C4-2B (cell line): ENCODE measurements around the gene MBOAT1.
A peak's percentile ranks its signal among the peaks of the same experiment; 100 is the strongest.

Experiments used
- H3K27ac ChIP-seq: fragments of 450-650 bp; 2 replicates; pipeline ENCODE4 v1.5.1; 2017
- ZFX ChIP-seq: fragments of 450-650 bp; IDR thresholded peaks from 2 replicates; pipeline ENCODE4 v1.6.1; 2017
- TF ChIP-seq, protein P1 (sequence below): fragments of 450-650 bp; conservative IDR thresholded peaks from 2 replicates; pipeline ENCODE4 v1.5.1; 2017; ENCODE audit warnings: mild to moderate bottlenecking

MBOAT1 gene, protein sequence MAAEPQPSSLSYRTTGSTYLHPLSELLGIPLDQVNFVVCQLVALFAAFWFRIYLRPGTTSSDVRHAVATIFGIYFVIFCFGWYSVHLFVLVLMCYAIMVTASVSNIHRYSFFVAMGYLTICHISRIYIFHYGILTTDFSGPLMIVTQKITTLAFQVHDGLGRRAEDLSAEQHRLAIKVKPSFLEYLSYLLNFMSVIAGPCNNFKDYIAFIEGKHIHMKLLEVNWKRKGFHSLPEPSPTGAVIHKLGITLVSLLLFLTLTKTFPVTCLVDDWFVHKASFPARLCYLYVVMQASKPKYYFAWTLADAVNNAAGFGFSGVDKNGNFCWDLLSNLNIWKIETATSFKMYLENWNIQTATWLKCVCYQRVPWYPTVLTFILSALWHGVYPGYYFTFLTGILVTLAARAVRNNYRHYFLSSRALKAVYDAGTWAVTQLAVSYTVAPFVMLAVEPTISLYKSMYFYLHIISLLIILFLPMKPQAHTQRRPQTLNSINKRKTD

DNA sequence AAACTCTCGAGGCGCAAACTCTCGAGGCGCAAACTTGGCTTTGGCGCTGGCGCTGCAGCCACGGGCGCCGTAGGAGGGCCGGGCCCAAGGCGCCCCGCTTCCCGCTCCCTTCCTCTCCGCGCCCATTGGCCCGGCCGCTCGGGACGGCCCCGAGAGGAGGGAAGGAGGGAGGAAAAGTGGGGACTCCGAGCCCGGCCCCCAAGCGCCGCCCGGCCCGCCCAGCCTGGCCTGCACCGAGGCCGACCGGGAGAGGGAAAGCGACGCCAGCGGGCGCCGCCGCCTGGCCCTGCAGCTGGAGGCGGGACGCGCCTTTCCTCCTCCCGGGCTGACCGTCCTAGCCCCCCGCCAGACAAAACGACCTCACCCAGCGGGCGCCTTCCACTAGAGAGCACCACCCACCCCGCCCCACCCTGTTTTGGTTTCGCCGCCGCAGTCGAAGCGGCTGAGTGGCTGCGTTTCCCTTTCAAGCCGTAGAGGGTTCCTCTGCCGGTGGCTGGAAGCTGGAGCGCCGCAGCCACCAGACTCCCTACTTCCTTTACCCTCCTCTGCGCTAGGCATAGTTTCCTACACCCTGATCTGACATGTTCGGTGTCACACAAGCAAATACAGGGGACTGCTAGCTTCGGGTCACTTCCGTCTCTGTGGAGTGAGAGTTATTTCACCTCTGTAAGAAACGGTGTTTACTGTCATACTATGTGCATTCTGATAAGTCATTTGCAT lies at the start of gene MBOAT1:
TSS of gene MBOAT1 (minus strand) at position 78 of the 720 bp plus-strand sequence. CDS start 235 bp downstream, outside the sequence.
- H3K27ac ChIP-seq = peak within 1 kb of the TSS; percentile 27; the same call in 1 of the 2 replicates
- no peak for TF ChIP-seq ZFX
- TF ChIP-seq, protein P1, sequence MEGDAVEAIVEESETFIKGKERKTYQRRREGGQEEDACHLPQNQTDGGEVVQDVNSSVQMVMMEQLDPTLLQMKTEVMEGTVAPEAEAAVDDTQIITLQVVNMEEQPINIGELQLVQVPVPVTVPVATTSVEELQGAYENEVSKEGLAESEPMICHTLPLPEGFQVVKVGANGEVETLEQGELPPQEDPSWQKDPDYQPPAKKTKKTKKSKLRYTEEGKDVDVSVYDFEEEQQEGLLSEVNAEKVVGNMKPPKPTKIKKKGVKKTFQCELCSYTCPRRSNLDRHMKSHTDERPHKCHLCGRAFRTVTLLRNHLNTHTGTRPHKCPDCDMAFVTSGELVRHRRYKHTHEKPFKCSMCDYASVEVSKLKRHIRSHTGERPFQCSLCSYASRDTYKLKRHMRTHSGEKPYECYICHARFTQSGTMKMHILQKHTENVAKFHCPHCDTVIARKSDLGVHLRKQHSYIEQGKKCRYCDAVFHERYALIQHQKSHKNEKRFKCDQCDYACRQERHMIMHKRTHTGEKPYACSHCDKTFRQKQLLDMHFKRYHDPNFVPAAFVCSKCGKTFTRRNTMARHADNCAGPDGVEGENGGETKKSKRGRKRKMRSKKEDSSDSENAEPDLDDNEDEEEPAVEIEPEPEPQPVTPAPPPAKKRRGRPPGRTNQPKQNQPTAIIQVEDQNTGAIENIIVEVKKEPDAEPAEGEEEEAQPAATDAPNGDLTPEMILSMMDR = peak; percentile 18; the same call in 1 of the 2 replicates

DNA sequence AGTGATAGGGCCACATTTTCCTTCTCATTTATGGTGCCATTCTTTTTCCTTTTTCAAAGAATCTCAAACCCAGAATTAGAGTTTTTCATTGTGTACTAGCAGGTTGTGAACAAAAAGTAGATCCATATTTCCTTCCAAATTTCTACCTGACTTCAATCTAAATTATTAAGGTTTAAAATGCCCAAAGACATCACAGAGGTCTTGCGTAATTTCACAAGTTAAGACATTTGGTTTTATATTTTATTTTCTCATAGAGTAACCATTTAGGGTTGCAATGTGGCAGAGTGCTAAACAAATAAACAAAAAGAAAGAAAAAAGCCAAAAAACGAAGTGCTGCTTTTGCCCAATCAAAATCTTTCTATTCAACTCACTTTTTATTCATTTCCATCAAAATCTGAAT lies 49.4 kb upstream of the MBOAT1 start:
- H3K27ac ChIP-seq = no peak overlapping the region
- no peak for TF ChIP-seq ZFX
- TF ChIP-seq, protein P1 = no peak

DNA sequence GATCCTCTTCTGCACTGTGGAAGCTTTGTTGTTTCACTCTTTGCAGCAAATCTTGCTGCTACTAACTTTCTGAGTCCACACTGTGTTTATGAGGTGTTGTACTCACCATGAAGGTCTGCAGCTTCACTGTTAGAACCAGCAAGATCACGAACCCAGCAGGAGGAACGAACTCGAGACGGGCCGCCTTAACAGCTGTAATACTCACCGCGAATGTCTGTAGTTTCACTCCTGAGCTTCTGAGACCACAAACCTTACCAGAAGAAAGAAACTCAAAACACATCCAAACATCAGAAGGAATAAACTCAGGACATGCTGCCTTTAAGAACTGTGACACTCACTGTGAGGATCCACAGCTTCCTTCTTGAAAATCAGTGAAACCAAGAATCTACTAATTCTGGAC lies 48.1 kb upstream of the MBOAT1 start:
- H3K27ac ChIP-seq = no peak overlapping the region
- TF ChIP-seq, protein P1 = no peak
- no peak for TF ChIP-seq ZFX

DNA sequence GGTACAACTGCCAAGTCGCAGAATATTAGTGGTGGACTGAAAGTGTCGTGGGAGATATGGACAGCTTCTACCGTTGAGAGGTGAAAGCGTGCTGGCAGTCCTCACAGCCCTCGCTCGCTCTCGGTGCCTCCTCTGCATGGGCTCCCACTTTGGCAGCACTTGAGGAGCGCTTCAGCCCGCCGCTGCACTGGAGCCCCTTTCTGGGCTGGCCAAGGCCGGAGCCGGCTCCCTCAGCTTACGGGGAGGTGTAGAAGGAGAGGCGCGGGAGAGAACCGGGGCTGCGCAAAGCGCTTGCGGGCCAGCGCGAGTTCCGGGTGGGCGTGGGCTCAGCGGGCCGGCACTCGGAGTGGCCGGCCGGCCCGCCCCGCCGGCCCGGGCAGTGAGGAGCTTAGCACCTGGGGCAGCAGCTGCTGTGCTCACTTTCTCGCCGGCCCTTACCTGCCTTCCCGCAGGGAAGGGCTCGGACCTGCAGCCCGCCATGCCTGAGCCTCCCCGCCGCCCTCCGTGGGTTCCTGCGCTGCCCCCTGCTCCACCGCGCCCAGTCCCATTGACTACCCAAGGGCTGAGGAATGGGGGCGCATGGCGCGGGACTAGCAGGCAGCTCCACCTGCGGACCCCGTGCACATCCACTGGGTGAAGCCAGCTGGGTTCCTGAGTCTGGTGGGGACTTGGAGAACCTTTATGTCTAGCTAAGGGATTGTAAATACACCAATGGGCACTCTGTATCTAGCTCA lies 47.2 kb upstream of the MBOAT1 start:
- TF ChIP-seq ZFX = no peak
- TF ChIP-seq, protein P1 = no peak
- no peak overlapping the region for H3K27ac ChIP-seq

DNA sequence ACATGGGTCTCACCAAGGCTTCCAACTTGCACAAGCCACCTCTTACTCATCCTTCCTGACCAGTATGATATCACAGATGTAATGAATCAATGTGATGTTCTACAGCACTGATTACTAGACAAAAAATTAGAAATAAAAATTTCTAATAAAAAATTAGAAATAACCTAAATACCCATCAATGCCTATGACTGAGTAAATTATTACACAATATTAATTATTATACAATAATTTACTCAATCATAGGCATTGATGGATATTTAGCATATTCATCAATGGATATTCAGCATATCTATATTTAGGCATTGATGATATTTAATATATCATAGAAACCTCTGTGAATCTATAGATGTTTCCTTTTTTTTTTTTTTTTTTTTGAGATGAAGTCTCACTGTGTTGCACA lies 43.2 kb upstream of the MBOAT1 start:
- TF ChIP-seq ZFX = no peak
- TF ChIP-seq, protein P1 = no peak
- H3K27ac ChIP-seq = no peak overlapping the region

DNA sequence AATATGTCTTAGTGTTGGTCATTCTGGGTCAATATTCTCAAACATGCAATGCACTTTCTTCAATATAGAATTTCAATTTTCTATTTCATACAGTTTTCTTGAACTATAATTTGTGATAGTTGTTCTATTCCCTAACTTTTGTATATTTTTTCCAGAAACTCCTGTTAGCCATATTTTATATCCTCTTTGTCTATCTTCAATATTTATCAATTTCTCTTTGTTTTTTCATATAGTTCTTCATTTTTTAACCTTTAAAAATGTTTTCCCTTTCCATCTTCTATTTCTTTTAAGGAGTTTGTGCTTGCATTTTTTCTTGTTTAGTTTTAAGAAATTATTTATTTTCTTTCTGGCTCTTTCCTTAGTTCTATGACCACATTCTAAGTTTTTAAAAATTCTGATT lies 42.0 kb upstream of the MBOAT1 start:
- TF ChIP-seq ZFX = no peak
- TF ChIP-seq, protein P1 = no peak
- H3K27ac ChIP-seq = no peak overlapping the region
